ENCODE results near the gene AMER2.

- no peak for TF ChIP-seq POLR2AphosphoS5 (IDR thresholded peaks at IDR 0.05)
- no peak for TF ChIP-seq CTCF (IDR thresholded peaks at IDR 0.05)
- TF ChIP-seq POLR2A (IDR thresholded peaks at IDR 0.05) = no peak
Observed at GRCh38 chr13:25178070-25178469, 6.0 kb upstream of the AMER2 start.
